Neural crest cell (in vitro differentiated cells): Measurements from ENCODE around the gene OPTN. TPM values are rescaled to one million over a fixed set of nuclear protein-coding genes. Genes with fewer than 3 reads are reported as not detected.
"Not testable (repeated sequence)": the region's sequence is repeated elsewhere in the genome, so short reads cannot be mapped to it uniquely, and the experiment has no call there.

Experiments used
- DNase-seq: peaks from one replicate; pipeline ENCODE4 v3.0.0; 2021; ENCODE audit warnings: low read depth, mixed read lengths, low spot score
- H3K27ac Mint-ChIP-seq: one replicate; pipeline ENCODE4 v1.8.0; 2021; ENCODE audit warnings: mild to moderate bottlenecking, mixed read lengths; ENCODE audit not compliant: unreplicated experiment
- H3K27me3 Mint-ChIP-seq: 2 replicates; pipeline ENCODE4 v1.8.0; 2021; ENCODE audit warnings: low read depth, mild to moderate bottlenecking, mixed read lengths
- H3K36me3 Mint-ChIP-seq: 2 replicates; pipeline ENCODE4 v1.8.0; 2021; ENCODE audit warnings: low read depth, mild to moderate bottlenecking, mixed read lengths
- H3K4me1 Mint-ChIP-seq: 2 replicates; pipeline ENCODE4 v1.8.0; 2021; ENCODE audit warnings: mixed read lengths
- H3K4me3 Mint-ChIP-seq: one replicate; pipeline ENCODE4 v1.8.0; 2021; ENCODE audit warnings: mild to moderate bottlenecking, mixed read lengths
- H3K9me3 Mint-ChIP-seq: 2 replicates; pipeline ENCODE4 v1.8.0; 2021; ENCODE audit warnings: mixed read lengths
- CTCF ChIP-seq: fragments of 200-600 bp; sonication (generic); conservative IDR thresholded peaks from 2 replicates; pipeline ENCODE4 v1.5.0; 2021; ENCODE audit warnings: antibody characterized with exemption, mild to moderate bottlenecking
- total RNA-seq: library from RNA; stranded (reverse); gene quantifications from 2 replicates; pipeline ENCODE4 v1.2.1, GENCODE V29; 2021

OPTN gene
- total RNA-seq, 1 donor from 2014 or later = 6.2 TPM

GRCh38 chr10:13080643-13081042 lies 19.3 kb upstream of the OPTN start:
- peaks cover 4% of the 10 kb centered on the region for H3K9me3 Mint-ChIP-seq
- DNase-seq = no peak

GRCh38 chr10:13083700-13084099 lies 16.3 kb upstream of the OPTN start:
- H3K36me3 Mint-ChIP-seq, H3K9me3 Mint-ChIP-seq: not testable (repeated sequence)

More at GRCh38 chr10:13080643-13081042, 19.3 kb upstream of the OPTN start:
- Mint-ChIP-seq H3K36me3 (peaks cover 3% of the 10 kb centered on the region), H3K27me3 (peaks cover 16% of the 10 kb centered on the region), H3K4me1 (no peaks in the 10 kb centered on the region), H3K27ac (no peak overlapping the region), H3K4me3 (no peak overlapping the region)
- no peak for TF ChIP-seq CTCF

GRCh38 chr10:13086056-13086455 lies 13.9 kb upstream of the OPTN start:
- no peaks in the 10 kb centered on the region for H3K4me1 Mint-ChIP-seq
- no peak for TF ChIP-seq CTCF
- no peaks in the 10 kb centered on the region for H3K36me3 Mint-ChIP-seq
- H3K27ac Mint-ChIP-seq = no peak overlapping the region
- H3K4me3 Mint-ChIP-seq = no peak overlapping the region
- no peaks in the 10 kb centered on the region for H3K27me3 Mint-ChIP-seq
- no peak for DNase-seq
- no peaks in the 10 kb centered on the region for H3K9me3 Mint-ChIP-seq

More at GRCh38 chr10:13083700-13084099, 16.3 kb upstream of the OPTN start:
- H3K4me1 Mint-ChIP-seq, DNase-seq, H3K27me3 Mint-ChIP-seq, H3K27ac Mint-ChIP-seq, H3K4me3 Mint-ChIP-seq: not testable (repeated sequence)

- Mint-ChIP-seq H3K9me3 (no peaks in the 10 kb centered on the region), H3K4me3 (no peak overlapping the region), H3K27me3 (no peaks in the 10 kb centered on the region), H3K27ac (peak overlapping the region; percentile 2), H3K4me1 (no peaks in the 10 kb centered on the region), H3K36me3 (no peaks in the 10 kb centered on the region)
- no peak for TF ChIP-seq CTCF
- no peak for DNase-seq
Measured at GRCh38 chr10:13087601-13087985, 12.4 kb upstream of the OPTN start.

GRCh38 chr10:13087986-13088618 lies 11.9 kb upstream of the OPTN start:
- Mint-ChIP-seq H3K27me3 (no peaks in the 10 kb centered on the region), H3K36me3 (no peaks in the 10 kb centered on the region), H3K9me3 (no peaks in the 10 kb centered on the region), H3K27ac (peak overlapping the region; percentile 2), H3K4me3 (no peak overlapping the region), H3K4me1 (no peaks in the 10 kb centered on the region)
- no peak for DNase-seq
- no peak for TF ChIP-seq CTCF

GRCh38 chr10:13089345-13089744 lies 10.6 kb upstream of the OPTN start:
- H3K4me1 Mint-ChIP-seq = no peaks in the 10 kb centered on the region
- no peak overlapping the region for H3K4me3 Mint-ChIP-seq
- H3K36me3 Mint-ChIP-seq = no peaks in the 10 kb centered on the region
- no peak for DNase-seq
- H3K27ac Mint-ChIP-seq = no peak overlapping the region
- H3K9me3 Mint-ChIP-seq = no peaks in the 10 kb centered on the region
- TF ChIP-seq CTCF = no peak
- H3K27me3 Mint-ChIP-seq = no peaks in the 10 kb centered on the region
